Measurements from ENCODE around the gene CIZ1.
"Not testable (repeated sequence)": the region's sequence is repeated elsewhere in the genome, so short reads cannot be mapped to it uniquely, and the experiment has no call there.

- not testable (repeated sequence) for TF ChIP-seq NFIX (CRISPR knock-in tag; IDR thresholded peaks at IDR 0.05; ENCODE audit: low read depth)
- TF ChIP-seq, protein P1, sequence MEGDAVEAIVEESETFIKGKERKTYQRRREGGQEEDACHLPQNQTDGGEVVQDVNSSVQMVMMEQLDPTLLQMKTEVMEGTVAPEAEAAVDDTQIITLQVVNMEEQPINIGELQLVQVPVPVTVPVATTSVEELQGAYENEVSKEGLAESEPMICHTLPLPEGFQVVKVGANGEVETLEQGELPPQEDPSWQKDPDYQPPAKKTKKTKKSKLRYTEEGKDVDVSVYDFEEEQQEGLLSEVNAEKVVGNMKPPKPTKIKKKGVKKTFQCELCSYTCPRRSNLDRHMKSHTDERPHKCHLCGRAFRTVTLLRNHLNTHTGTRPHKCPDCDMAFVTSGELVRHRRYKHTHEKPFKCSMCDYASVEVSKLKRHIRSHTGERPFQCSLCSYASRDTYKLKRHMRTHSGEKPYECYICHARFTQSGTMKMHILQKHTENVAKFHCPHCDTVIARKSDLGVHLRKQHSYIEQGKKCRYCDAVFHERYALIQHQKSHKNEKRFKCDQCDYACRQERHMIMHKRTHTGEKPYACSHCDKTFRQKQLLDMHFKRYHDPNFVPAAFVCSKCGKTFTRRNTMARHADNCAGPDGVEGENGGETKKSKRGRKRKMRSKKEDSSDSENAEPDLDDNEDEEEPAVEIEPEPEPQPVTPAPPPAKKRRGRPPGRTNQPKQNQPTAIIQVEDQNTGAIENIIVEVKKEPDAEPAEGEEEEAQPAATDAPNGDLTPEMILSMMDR (IDR thresholded peaks at IDR 0.05 in 2 of 3, conservative IDR thresholded peaks at IDR 0.05 in 1 of 3; ENCODE audit: insufficient read depth in 2 of 3, low read depth in 1 of 3, low read length in 3 of 3): not testable (repeated sequence)
- TF ChIP-seq, protein P2, sequence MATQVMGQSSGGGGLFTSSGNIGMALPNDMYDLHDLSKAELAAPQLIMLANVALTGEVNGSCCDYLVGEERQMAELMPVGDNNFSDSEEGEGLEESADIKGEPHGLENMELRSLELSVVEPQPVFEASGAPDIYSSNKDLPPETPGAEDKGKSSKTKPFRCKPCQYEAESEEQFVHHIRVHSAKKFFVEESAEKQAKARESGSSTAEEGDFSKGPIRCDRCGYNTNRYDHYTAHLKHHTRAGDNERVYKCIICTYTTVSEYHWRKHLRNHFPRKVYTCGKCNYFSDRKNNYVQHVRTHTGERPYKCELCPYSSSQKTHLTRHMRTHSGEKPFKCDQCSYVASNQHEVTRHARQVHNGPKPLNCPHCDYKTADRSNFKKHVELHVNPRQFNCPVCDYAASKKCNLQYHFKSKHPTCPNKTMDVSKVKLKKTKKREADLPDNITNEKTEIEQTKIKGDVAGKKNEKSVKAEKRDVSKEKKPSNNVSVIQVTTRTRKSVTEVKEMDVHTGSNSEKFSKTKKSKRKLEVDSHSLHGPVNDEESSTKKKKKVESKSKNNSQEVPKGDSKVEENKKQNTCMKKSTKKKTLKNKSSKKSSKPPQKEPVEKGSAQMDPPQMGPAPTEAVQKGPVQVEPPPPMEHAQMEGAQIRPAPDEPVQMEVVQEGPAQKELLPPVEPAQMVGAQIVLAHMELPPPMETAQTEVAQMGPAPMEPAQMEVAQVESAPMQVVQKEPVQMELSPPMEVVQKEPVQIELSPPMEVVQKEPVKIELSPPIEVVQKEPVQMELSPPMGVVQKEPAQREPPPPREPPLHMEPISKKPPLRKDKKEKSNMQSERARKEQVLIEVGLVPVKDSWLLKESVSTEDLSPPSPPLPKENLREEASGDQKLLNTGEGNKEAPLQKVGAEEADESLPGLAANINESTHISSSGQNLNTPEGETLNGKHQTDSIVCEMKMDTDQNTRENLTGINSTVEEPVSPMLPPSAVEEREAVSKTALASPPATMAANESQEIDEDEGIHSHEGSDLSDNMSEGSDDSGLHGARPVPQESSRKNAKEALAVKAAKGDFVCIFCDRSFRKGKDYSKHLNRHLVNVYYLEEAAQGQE (IDR thresholded peaks at IDR 0.05; ENCODE audit: borderline replicate concordance): not testable (repeated sequence)
- TF ChIP-seq, protein P2 (CRISPR knock-in tag; IDR thresholded peaks at IDR 0.05; ENCODE audit: low read depth): not testable (repeated sequence)
Observed at GRCh38 chr9:128135561-128135960, 55.8 kb downstream of the CIZ1 start.

All from K562 (cell line).